IMR-90 (cell line): ENCODE data around the gene ESRP2. TPM values are rescaled to one million over a fixed set of nuclear protein-coding genes. Genes with fewer than 3 reads are reported as not detected.

ENCODE experiments used
- ATAC-seq: fragments of 200-7000 bp; cut with Tn5 transposase; 2 replicates; pipeline ENCODE4 v1.9.1; 2020; ENCODE audit warnings: low read depth, mild to moderate bottlenecking, moderate library complexity
- BruUV-seq: library from RNA; stranded (reverse); fragments of 400-500 nt; replicated peaks from 2 replicates; lab custom pipeline; 2021; lab: Mats Ljungman, UMichigan
- CTCF ChIA-PET: fragments of 300-600 bp; formaldehyde crosslinking; extraction: SDS; loops from one replicate; lab custom pipeline; 2021; ENCODE audit warnings: antibody characterized with exemption; lab: Yijun Ruan, JAX
- POLR2A ChIA-PET: fragments of 300-600 bp; sonication (Branson Sonifier 250); formaldehyde crosslinking; loops from one replicate; lab custom pipeline; 2022; ENCODE audit warnings: antibody characterized with exemption; ENCODE audit not compliant: unreplicated experiment; lab: Charles Lee
- DNase-seq: peaks from one replicate; pipeline ENCODE4 v3.0.0; 2013
- H2AFZ ChIP-seq: replicated peaks from 2 replicates; pipeline ENCODE3; 2013; ENCODE audit warnings: low read length, mild to moderate bottlenecking; ENCODE audit not compliant: poor library complexity
- H2AK5ac ChIP-seq: 2 replicates; pipeline ENCODE4 v1.6.1; 2013; ENCODE audit warnings: low read depth, low read length, inconsistent platforms
- H2AK9ac ChIP-seq: replicated peaks from 2 replicates; pipeline ENCODE3; 2013; ENCODE audit warnings: mild to moderate bottlenecking, low read depth, low read length, moderate library complexity; ENCODE audit not compliant: poor library complexity
- H2BK120ac ChIP-seq: 2 replicates; pipeline ENCODE4 v1.6.1; 2013; ENCODE audit warnings: low read depth, low read length, inconsistent platforms
- H2BK15ac ChIP-seq: 3 replicates; pipeline ENCODE4 v1.6.1; 2013; ENCODE audit warnings: low read depth, low read length, inconsistent platforms
- H2BK20ac ChIP-seq: 2 replicates; pipeline ENCODE4 v1.6.1; 2013; ENCODE audit warnings: low read depth, mild to moderate bottlenecking, inconsistent platforms, low read length, moderate library complexity
- H2BK5ac ChIP-seq: 2 replicates; pipeline ENCODE4 v1.6.1; 2013; ENCODE audit warnings: mild to moderate bottlenecking, low read depth, low read length, inconsistent platforms; ENCODE audit not compliant: poor library complexity, severe bottlenecking
- H3K14ac ChIP-seq: replicated peaks from 2 replicates; pipeline ENCODE4 v1.6.1; 2013; ENCODE audit warnings: low read depth, low read length, inconsistent platforms
- H3K18ac ChIP-seq: 2 replicates; pipeline ENCODE4 v1.6.1; 2013; ENCODE audit warnings: low read depth, low read length, control low read depth
- H3K23ac ChIP-seq: 2 replicates; pipeline ENCODE4 v1.6.1; 2013; ENCODE audit warnings: low read depth, low read length, inconsistent platforms
- H3K27ac ChIP-seq: 2 replicates; pipeline ENCODE4 v1.5.1; 2013; ENCODE audit warnings: mild to moderate bottlenecking, control low read depth, low read length; ENCODE audit not compliant: insufficient read depth
- H3K27me3 ChIP-seq: 2 replicates; pipeline ENCODE4 v1.6.1; 2013; ENCODE audit warnings: low read length; ENCODE audit not compliant: control insufficient read depth, insufficient read depth
- H3K36me3 ChIP-seq: 2 replicates; pipeline ENCODE4 v1.6.1; 2013; ENCODE audit warnings: low read length, mixed read lengths; ENCODE audit not compliant: control insufficient read depth, insufficient read depth
- H3K4ac ChIP-seq: 2 replicates; pipeline ENCODE4 v1.6.1; 2013; ENCODE audit warnings: low read depth, low read length, inconsistent platforms
- H3K4me1 ChIP-seq: 2 replicates; pipeline ENCODE4 v1.6.1; 2013; ENCODE audit warnings: low read length, mixed read lengths; ENCODE audit not compliant: control insufficient read depth, insufficient read depth
- H3K4me2 ChIP-seq: 2 replicates; pipeline ENCODE4 v1.6.1; 2013; ENCODE audit warnings: low read depth, mild to moderate bottlenecking, control low read depth, low read length, moderate library complexity
- H3K4me3 ChIP-seq: 2 replicates; pipeline ENCODE4 v1.5.1; 2013; ENCODE audit warnings: low read depth, mild to moderate bottlenecking, control low read depth, low read length, moderate library complexity; ENCODE audit not compliant: insufficient read depth
- H3K56ac ChIP-seq: 2 replicates; pipeline ENCODE4 v1.6.1; 2013; ENCODE audit warnings: low read length, inconsistent platforms; ENCODE audit not compliant: insufficient read depth; ENCODE audit errors: extremely low read depth
- H3K79me1 ChIP-seq, 2 experiments: 2 replicates each; pipeline ENCODE4 v1.6.1; 2013; ENCODE audit warnings: low read length in 2 of 2, inconsistent platforms in 1 of 2, low read depth in 1 of 2
- H3K9ac ChIP-seq: 2 replicates; pipeline ENCODE4 v1.6.1; 2013; ENCODE audit warnings: low read depth, low read length, control low read depth
- H3K9me1 ChIP-seq: 2 replicates; pipeline ENCODE4 v1.6.1; 2013; ENCODE audit warnings: low read length, inconsistent platforms; ENCODE audit not compliant: insufficient read depth
- H3K9me3 ChIP-seq: 2 replicates; pipeline ENCODE4 v1.6.1; 2013; ENCODE audit warnings: low read length; ENCODE audit not compliant: control insufficient read depth, insufficient read depth
- H4K20me1 ChIP-seq: 2 replicates; pipeline ENCODE4 v1.6.1; 2013; ENCODE audit warnings: low read length, inconsistent platforms; ENCODE audit not compliant: insufficient read depth
- H4K5ac ChIP-seq: 2 replicates; pipeline ENCODE4 v1.6.1; 2013; ENCODE audit warnings: mild to moderate bottlenecking, low read depth, low read length, control low read depth
- H4K8ac ChIP-seq, 2 experiments: 2 replicates each; pipeline ENCODE4 v1.6.1; 2013; ENCODE audit warnings: low read depth in 2 of 2, low read length in 2 of 2, control low read depth in 1 of 2, inconsistent platforms in 1 of 2
- H4K91ac ChIP-seq: 2 replicates; pipeline ENCODE4 v1.6.1; 2013; ENCODE audit warnings: low read depth, low read length, inconsistent platforms; ENCODE audit not compliant: insufficient read depth
- BHLHE40 ChIP-seq: fragments of 150-350 bp; IDR thresholded peaks from 2 replicates; pipeline ENCODE4 v1.6.1; 2016; ENCODE audit warnings: mild to moderate bottlenecking, low read depth, low read length
- CEBPB ChIP-seq: IDR thresholded peaks from 2 replicates; pipeline ENCODE4 v1.6.1; 2012; ENCODE audit warnings: low read depth, low read length, improper control_type of control experiment
- CHD1 ChIP-seq: IDR thresholded peaks from 2 replicates; pipeline ENCODE4 v1.6.1; 2012; ENCODE audit warnings: low read depth, low read length, improper control_type of control experiment
- FOS ChIP-seq: fragments of 150-350 bp; IDR thresholded peaks from 2 replicates; pipeline ENCODE4 v1.6.1; 2016; ENCODE audit warnings: low read depth, low read length
- MAFK ChIP-seq: IDR thresholded peaks from 2 replicates; pipeline ENCODE4 v1.6.1; 2012; ENCODE audit warnings: low read depth, low read length, improper control_type of control experiment
- RCOR1 ChIP-seq: IDR thresholded peaks from 2 replicates; pipeline ENCODE4 v1.6.1; 2012; ENCODE audit warnings: mild to moderate bottlenecking, low read length, improper control_type of control experiment; ENCODE audit not compliant: insufficient replicate concordance
- SMC3 ChIP-seq: fragments of 150-350 bp; IDR thresholded peaks from 2 replicates; pipeline ENCODE4 v1.6.1; 2016; ENCODE audit warnings: low read depth, mild to moderate bottlenecking, antibody characterized with exemption, low read length, moderate library complexity
- WGBS, 2 experiments: methylation state at CpG; one replicate each; pipeline versions ENCODE4 v1.1.5 to v1.1.7; 2013; ENCODE audit warnings: missing lambda C conversion rate in 2 of 2; ENCODE audit not compliant: insufficient read length in 1 of 2; ENCODE audit errors: extremely low coverage in 2 of 2; 5-methylcytosine and 5-hydroxymethylcytosine counted together
- dilution Hi-C: fragments of 300-500 bp; cut with HindIII; formaldehyde crosslinking; loops from one replicate; pipeline ENCODE4 v1.14.3; 2018; ENCODE audit warnings: low sequenced_read_pairs; ENCODE audit not compliant: unreplicated experiment
- in situ Hi-C: fragments of 300-500 bp; cut with MboI; formaldehyde crosslinking; loops from 3 replicates; pipeline ENCODE4 v1.14.3; 2019; ENCODE audit warnings: low sequenced_read_pairs, inconsistent platforms, mixed read lengths
- intact Hi-C: fragments of 100-400 bp; cut with micrococcal nuclease; formaldehyde crosslinking; loops from 2 replicates; pipeline ENCODE4 v1.10.0; 2022
- polyA plus RNA-seq, 3 experiments: library from polyadenylated mRNA; depleted of rRNA; stranded (reverse); fragments of >200 nt; gene quantifications; 2 replicates each; pipeline ENCODE4 v1.2.3, GENCODE V29; 2012; ENCODE audit warnings: low replicate concordance in 1 of 3
- total RNA-seq: library from RNA; depleted of rRNA; stranded (reverse); fragments of >200 nt; gene quantifications from 2 replicates; pipeline ENCODE4 v1.2.3, GENCODE V29; 2012
- TF ChIP-seq, protein P1 (sequence below): fragments of 150-350 bp; IDR thresholded peaks from 2 replicates; pipeline ENCODE4 v1.6.1; 2017; ENCODE audit warnings: mild to moderate bottlenecking, antibody characterized with exemption, low read length, low read depth
- TF ChIP-seq, protein P2 (sequence below): fragments of 150-350 bp; IDR thresholded peaks from 2 replicates; pipeline ENCODE4 v1.6.1; 2016; ENCODE audit warnings: low read depth, mild to moderate bottlenecking, low read length, moderate library complexity, borderline replicate concordance
- TF ChIP-seq, protein P3 (sequence below): conservative IDR thresholded peaks from 2 replicates; pipeline ENCODE4 v1.5.1; 2012; ENCODE audit warnings: mild to moderate bottlenecking, low read depth, low read length, improper control_type of control experiment

ESRP2 gene
- total and polyA plus RNA-seq, 2 of the 4 experiments (the other 2 are of a cell fraction), result 0.07 TPM; not detected in 1

DNA sequence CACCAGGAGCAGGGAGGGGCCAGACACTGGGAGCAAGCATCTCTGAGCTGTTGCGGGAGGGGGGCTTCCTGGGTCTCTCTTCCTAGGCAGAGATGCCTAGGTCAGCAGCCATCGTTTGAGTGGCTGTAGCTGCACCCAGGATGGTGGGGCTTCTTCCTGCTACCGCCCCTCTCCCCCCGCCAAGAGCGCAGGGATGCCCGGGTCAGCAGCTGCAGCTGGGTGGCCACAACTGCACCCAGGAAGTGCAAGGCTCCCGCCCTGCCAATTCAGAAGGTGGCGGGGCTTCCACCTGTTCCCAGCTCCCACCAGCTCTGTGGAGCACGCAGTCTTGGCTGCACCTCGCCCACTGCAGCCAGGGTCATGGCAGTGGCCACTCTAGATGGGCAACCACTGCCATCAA, 47.8 kb downstream of the ESRP2 start:
- WGBS, 2 experiments, result 100% methylated on average over 6 of the region's 10 CpGs; no CpG with 5 or more reads in 1 of the 2 experiments
- H2BK15ac ChIP-seq, result no peak overlapping the region
- ATAC-seq (no peak), DNase-seq (no peak)
- H2AFZ ChIP-seq, result no peak overlapping the region
- no peaks in the 10 kb centered on the region for H3K9me3 ChIP-seq
- H3K4me3 ChIP-seq, result no peak overlapping the region
- H3K56ac ChIP-seq, result no peak overlapping the region
- no peak overlapping the region for H3K4me2 ChIP-seq
- H3K14ac ChIP-seq, result no peak overlapping the region
- intact Hi-C loops, result no loop called here
- TF ChIP-seq SMC3, result no peak
- TF ChIP-seq, protein P1, sequence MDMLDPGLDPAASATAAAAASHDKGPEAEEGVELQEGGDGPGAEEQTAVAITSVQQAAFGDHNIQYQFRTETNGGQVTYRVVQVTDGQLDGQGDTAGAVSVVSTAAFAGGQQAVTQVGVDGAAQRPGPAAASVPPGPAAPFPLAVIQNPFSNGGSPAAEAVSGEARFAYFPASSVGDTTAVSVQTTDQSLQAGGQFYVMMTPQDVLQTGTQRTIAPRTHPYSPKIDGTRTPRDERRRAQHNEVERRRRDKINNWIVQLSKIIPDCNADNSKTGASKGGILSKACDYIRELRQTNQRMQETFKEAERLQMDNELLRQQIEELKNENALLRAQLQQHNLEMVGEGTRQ, result no peak
- TF ChIP-seq, protein P2, sequence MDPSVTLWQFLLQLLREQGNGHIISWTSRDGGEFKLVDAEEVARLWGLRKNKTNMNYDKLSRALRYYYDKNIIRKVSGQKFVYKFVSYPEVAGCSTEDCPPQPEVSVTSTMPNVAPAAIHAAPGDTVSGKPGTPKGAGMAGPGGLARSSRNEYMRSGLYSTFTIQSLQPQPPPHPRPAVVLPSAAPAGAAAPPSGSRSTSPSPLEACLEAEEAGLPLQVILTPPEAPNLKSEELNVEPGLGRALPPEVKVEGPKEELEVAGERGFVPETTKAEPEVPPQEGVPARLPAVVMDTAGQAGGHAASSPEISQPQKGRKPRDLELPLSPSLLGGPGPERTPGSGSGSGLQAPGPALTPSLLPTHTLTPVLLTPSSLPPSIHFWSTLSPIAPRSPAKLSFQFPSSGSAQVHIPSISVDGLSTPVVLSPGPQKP, result no peak
- TF ChIP-seq RCOR1, result no peak
- no peak for TF ChIP-seq CEBPB
- TF ChIP-seq, protein P3, sequence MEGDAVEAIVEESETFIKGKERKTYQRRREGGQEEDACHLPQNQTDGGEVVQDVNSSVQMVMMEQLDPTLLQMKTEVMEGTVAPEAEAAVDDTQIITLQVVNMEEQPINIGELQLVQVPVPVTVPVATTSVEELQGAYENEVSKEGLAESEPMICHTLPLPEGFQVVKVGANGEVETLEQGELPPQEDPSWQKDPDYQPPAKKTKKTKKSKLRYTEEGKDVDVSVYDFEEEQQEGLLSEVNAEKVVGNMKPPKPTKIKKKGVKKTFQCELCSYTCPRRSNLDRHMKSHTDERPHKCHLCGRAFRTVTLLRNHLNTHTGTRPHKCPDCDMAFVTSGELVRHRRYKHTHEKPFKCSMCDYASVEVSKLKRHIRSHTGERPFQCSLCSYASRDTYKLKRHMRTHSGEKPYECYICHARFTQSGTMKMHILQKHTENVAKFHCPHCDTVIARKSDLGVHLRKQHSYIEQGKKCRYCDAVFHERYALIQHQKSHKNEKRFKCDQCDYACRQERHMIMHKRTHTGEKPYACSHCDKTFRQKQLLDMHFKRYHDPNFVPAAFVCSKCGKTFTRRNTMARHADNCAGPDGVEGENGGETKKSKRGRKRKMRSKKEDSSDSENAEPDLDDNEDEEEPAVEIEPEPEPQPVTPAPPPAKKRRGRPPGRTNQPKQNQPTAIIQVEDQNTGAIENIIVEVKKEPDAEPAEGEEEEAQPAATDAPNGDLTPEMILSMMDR, result no peak
- no peak for TF ChIP-seq MAFK
- no peak for TF ChIP-seq FOS
- no peak for TF ChIP-seq CHD1
- TF ChIP-seq BHLHE40, result no peak
- no peaks in the 10 kb centered on the region for H4K20me1 ChIP-seq
- BruUV-seq, result no TSS peak
- peak overlapping the region; percentile 78 for H2AK9ac ChIP-seq
- no peak overlapping the region for H2BK20ac ChIP-seq
- H4K8ac ChIP-seq, result no peak overlapping the region
- H3K9ac ChIP-seq, result no peak overlapping the region
- no peak overlapping the region for H3K27ac ChIP-seq
- H3K4ac ChIP-seq, result no peak overlapping the region
- no peak overlapping the region for H2BK5ac ChIP-seq
- H3K23ac ChIP-seq, result no peak overlapping the region
- in situ Hi-C loops, result no loop called here
- H3K18ac ChIP-seq, result no peak overlapping the region
- H4K5ac ChIP-seq, result no peak overlapping the region
- H3K36me3 ChIP-seq, result peaks cover 27% of the 10 kb centered on the region
- no peak overlapping the region for H4K91ac ChIP-seq
- H2AK5ac ChIP-seq, result no peak overlapping the region
- H3K79me1 ChIP-seq, result peaks cover under 1 to 3% of the 10 kb centered on the region in 2 experiments; a peak in 1 of 4 replicates
- no peaks in the 10 kb centered on the region for H3K27me3 ChIP-seq
- H2BK120ac ChIP-seq, result no peak overlapping the region
- H3K9me1 ChIP-seq, result 0 out of 2 replicates have a peak, but pooled peaks cover 4% of the 10 kb centered on the region
- ChIA-PET POLR2A (interaction anchor here (0.6 kb wide), 1 partner anchor 14 kb away, joined by 4 read pairs; no protein-coding TSS in a partner anchor), CTCF (no interaction called here)
- H3K4me1 ChIP-seq, result no peaks in the 10 kb centered on the region
- dilution Hi-C loops, result no loop called here
